ENCODE measurements around the gene ZNF277.

Gene ZNF277

GRCh38 chr7:112361154-112361553, 154.7 kb downstream of the ZNF277 start:
- no peak for DNase-seq (ENCODE audit: low read depth)
- TF ChIP-seq CTCF (IDR thresholded peaks at IDR 0.05; ENCODE audit: insufficient read depth, low read depth, low read length, missing control alignments) = no peak
- no peak overlapping the region for H3K4me3 ChIP-seq (ENCODE audit: low read depth, low read length)

GRCh38 chr7:112362053-112362650, 155.7 kb downstream of the ZNF277 start:
- H3K4me3 ChIP-seq (ENCODE audit: low read depth, low read length) = no peak overlapping the region
- DNase-seq (ENCODE audit: low read depth) = no peak
- no peak for TF ChIP-seq CTCF (IDR thresholded peaks at IDR 0.05; ENCODE audit: insufficient read depth, low read depth, low read length, missing control alignments)

- TF ChIP-seq CTCF (IDR thresholded peaks at IDR 0.05; ENCODE audit: insufficient read depth, low read depth, low read length, missing control alignments) = no peak
- no peak for DNase-seq (ENCODE audit: low read depth)
- no peak overlapping the region for H3K4me3 ChIP-seq (ENCODE audit: low read depth, low read length)
Measured at GRCh38 chr7:112362731-112363131, 156.2 kb downstream of the ZNF277 start.

GRCh38 chr7:112364388-112364787, 157.9 kb downstream of the ZNF277 start:
- TF ChIP-seq CTCF (IDR thresholded peaks at IDR 0.05; ENCODE audit: insufficient read depth, low read depth, low read length, missing control alignments) = no peak
- H3K4me3 ChIP-seq (ENCODE audit: low read depth, low read length) = no peak overlapping the region
- no peak for DNase-seq (ENCODE audit: low read depth)

- no peak for DNase-seq (ENCODE audit: low read depth)
- no peak overlapping the region for H3K4me3 ChIP-seq (ENCODE audit: low read depth, low read length)
- no peak for TF ChIP-seq CTCF (IDR thresholded peaks at IDR 0.05; ENCODE audit: insufficient read depth, low read depth, low read length, missing control alignments)
Measured at GRCh38 chr7:112365551-112365950, 159.1 kb downstream of the ZNF277 start.

GRCh38 chr7:112366886-112367285, 160.4 kb downstream of the ZNF277 start:
- no peak overlapping the region for H3K4me3 ChIP-seq (ENCODE audit: low read depth, low read length)
- no peak for DNase-seq (ENCODE audit: low read depth)
- TF ChIP-seq CTCF (IDR thresholded peaks at IDR 0.05; ENCODE audit: insufficient read depth, low read depth, low read length, missing control alignments) = no peak

- no peak overlapping the region for H3K4me3 ChIP-seq (ENCODE audit: low read depth, low read length)
- DNase-seq (ENCODE audit: low read depth) = no peak
- no peak for TF ChIP-seq CTCF (IDR thresholded peaks at IDR 0.05; ENCODE audit: insufficient read depth, low read depth, low read length, missing control alignments)
Measured at GRCh38 chr7:112370436-112370835, 163.9 kb downstream of the ZNF277 start.
